ENCODE results near the gene LRCOL1.
A peak's percentile ranks its signal among the peaks of the same experiment; 100 is the strongest.

LRCOL1 gene

GRCh38 chr12:132588821-132589669 lies 21.3 kb downstream of the LRCOL1 start:
- H3K27ac Mint-ChIP-seq, result no peak overlapping the region
- H3K36me3 Mint-ChIP-seq, result peaks cover 1% of the 10 kb centered on the region
- DNase-seq (ENCODE audit: low spot score in 2 of 2) (no peak), ATAC-seq (no peak)
- no peak overlapping the region for H3K4me3 Mint-ChIP-seq
- H3K9me3 Mint-ChIP-seq, result peaks cover 4% of the 10 kb centered on the region
- H3K4me1 Mint-ChIP-seq, result peaks cover 6% of the 10 kb centered on the region

- DNase-seq (ENCODE audit: low spot score in 2 of 2) (no peak), ATAC-seq (no peak)
- Mint-ChIP-seq H3K9me3 (peaks cover 4% of the 10 kb centered on the region), H3K27ac (no peak overlapping the region), H3K36me3 (peaks cover 6% of the 10 kb centered on the region), H3K4me3 (no peak overlapping the region), H3K4me1 (no peaks in the 10 kb centered on the region)
Observed at GRCh38 chr12:132588319-132588718, 22.1 kb downstream of the LRCOL1 start.

GRCh38 chr12:132587781-132588180 lies 22.6 kb downstream of the LRCOL1 start:
- no peak for ATAC-seq
- H3K4me3 Mint-ChIP-seq, result no peak overlapping the region
- no peak overlapping the region for H3K27ac Mint-ChIP-seq
- no peaks in the 10 kb centered on the region for H3K4me1 Mint-ChIP-seq
- peaks cover 4% of the 10 kb centered on the region for H3K9me3 Mint-ChIP-seq
- no peak for DNase-seq (ENCODE audit: low spot score in 2 of 2)
- peaks cover 6% of the 10 kb centered on the region for H3K36me3 Mint-ChIP-seq

GRCh38 chr12:132586929-132587328 lies 23.5 kb downstream of the LRCOL1 start:
- ATAC-seq, result no peak
- Mint-ChIP-seq H3K4me1 (no peaks in the 10 kb centered on the region), H3K27ac (no peak overlapping the region), H3K36me3 (peaks cover 6% of the 10 kb centered on the region), H3K9me3 (peaks cover 4% of the 10 kb centered on the region), H3K4me3 (no peak overlapping the region)
- DNase-seq (ENCODE audit: low spot score in 2 of 2), result no peak

- Mint-ChIP-seq H3K36me3 (peaks cover 6% of the 10 kb centered on the region), H3K4me1 (no peaks in the 10 kb centered on the region), H3K9me3 (peaks cover 4% of the 10 kb centered on the region), H3K4me3 (no peak overlapping the region), H3K27ac (no peak overlapping the region)
- DNase-seq (ENCODE audit: low spot score in 2 of 2) (no peak), ATAC-seq (no peak)
Observed at GRCh38 chr12:132585177-132585576, 25.2 kb downstream of the LRCOL1 start.

- no peaks in the 10 kb centered on the region for H3K4me1 Mint-ChIP-seq
- H3K9me3 Mint-ChIP-seq, result peaks cover 4% of the 10 kb centered on the region
- H3K36me3 Mint-ChIP-seq, result peaks cover 8% of the 10 kb centered on the region
- H3K4me3 Mint-ChIP-seq, result no peak overlapping the region
- ATAC-seq, result no peak
- H3K27ac Mint-ChIP-seq, result no peak overlapping the region
- DNase-seq (ENCODE audit: low spot score in 2 of 2), result no peak
Observed at GRCh38 chr12:132584429-132584828, 26.0 kb downstream of the LRCOL1 start.

- Mint-ChIP-seq H3K4me3 (no peak overlapping the region), H3K9me3 (peaks cover under 1% of the 10 kb centered on the region), H3K4me1 (no peaks in the 10 kb centered on the region), H3K27ac (no peak overlapping the region), H3K36me3 (peaks cover 14% of the 10 kb centered on the region)
- ATAC-seq (no peak), DNase-seq (ENCODE audit: low spot score in 2 of 2) (no peak)
Observed at GRCh38 chr12:132583736-132584135, 26.6 kb downstream of the LRCOL1 start.

- Mint-ChIP-seq H3K27ac (no peak overlapping the region), H3K9me3 (no peaks in the 10 kb centered on the region), H3K4me3 (no peak overlapping the region), H3K4me1 (no peaks in the 10 kb centered on the region), H3K36me3 (peaks cover 14% of the 10 kb centered on the region)
- ATAC-seq (no peak), DNase-seq (ENCODE audit: low spot score in 2 of 2) (no peak)
Observed at GRCh38 chr12:132583411-132583710, 27.0 kb downstream of the LRCOL1 start.

- H3K27ac Mint-ChIP-seq, result no peak overlapping the region
- no peak for ATAC-seq
Observed at GRCh38 chr12:132582582-132583410, 27.6 kb downstream of the LRCOL1 start.

GRCh38 chr12:132582058-132582420 lies 28.3 kb downstream of the LRCOL1 start:
- Mint-ChIP-seq H3K36me3 (peaks cover 14% of the 10 kb centered on the region), H3K4me3 (no peak overlapping the region), H3K27ac (no peak overlapping the region), H3K9me3 (no peaks in the 10 kb centered on the region), H3K4me1 (no peaks in the 10 kb centered on the region)
- DNase-seq (ENCODE audit: low spot score in 2 of 2) (no peak), ATAC-seq (no peak)

More at GRCh38 chr12:132582582-132583410, 27.6 kb downstream of the LRCOL1 start:
- H3K9me3 Mint-ChIP-seq, result no peaks in the 10 kb centered on the region
- DNase-seq (ENCODE audit: low spot score in 2 of 2), result no peak
- no peak overlapping the region for H3K4me3 Mint-ChIP-seq
- no peaks in the 10 kb centered on the region for H3K4me1 Mint-ChIP-seq
- H3K36me3 Mint-ChIP-seq, result peaks cover 14% of the 10 kb centered on the region

- no peak overlapping the region for H3K4me3 Mint-ChIP-seq
- H3K27ac Mint-ChIP-seq, result no peak overlapping the region
- DNase-seq (ENCODE audit: low spot score in 2 of 2) (no peak), ATAC-seq (no peak)
- no peaks in the 10 kb centered on the region for H3K9me3 Mint-ChIP-seq
- no peaks in the 10 kb centered on the region for H3K4me1 Mint-ChIP-seq
- H3K36me3 Mint-ChIP-seq, result peaks cover 19% of the 10 kb centered on the region
Observed at GRCh38 chr12:132581348-132582057, 28.9 kb downstream of the LRCOL1 start.

GRCh38 chr12:132580701-132581292 lies 29.6 kb downstream of the LRCOL1 start:
- H3K27ac Mint-ChIP-seq, result no peak overlapping the region
- H3K9me3 Mint-ChIP-seq, result no peaks in the 10 kb centered on the region
- H3K4me3 Mint-ChIP-seq, result no peak overlapping the region
- H3K4me1 Mint-ChIP-seq, result no peaks in the 10 kb centered on the region
- DNase-seq (ENCODE audit: low spot score in 2 of 2) (no peak), ATAC-seq (no peak)
- H3K36me3 Mint-ChIP-seq, result peaks cover 25% of the 10 kb centered on the region

GRCh38 chr12:132579744-132580143 lies 30.6 kb downstream of the LRCOL1 start:
- Mint-ChIP-seq H3K27ac (no peak overlapping the region), H3K9me3 (no peaks in the 10 kb centered on the region), H3K4me1 (no peaks in the 10 kb centered on the region), H3K4me3 (no peak overlapping the region), H3K36me3 (peaks cover 30% of the 10 kb centered on the region)
- no peak for DNase-seq (ENCODE audit: low spot score in 2 of 2)
- no peak for ATAC-seq

- Mint-ChIP-seq H3K9me3 (no peaks in the 10 kb centered on the region), H3K36me3 (peaks cover 26% of the 10 kb centered on the region), H3K27ac (peak overlapping the region; percentile 83), H3K4me3 (no peak overlapping the region), H3K4me1 (no peaks in the 10 kb centered on the region)
- ATAC-seq, result no peak
- DNase-seq (ENCODE audit: low spot score in 2 of 2), result no peak
Observed at GRCh38 chr12:132578826-132579225, 31.6 kb downstream of the LRCOL1 start.

GRCh38 chr12:132578118-132578517 lies 32.3 kb downstream of the LRCOL1 start:
- DNase-seq (ENCODE audit: low spot score in 2 of 2) (no peak), ATAC-seq (no peak)
- peaks cover 24% of the 10 kb centered on the region for H3K36me3 Mint-ChIP-seq
- H3K9me3 Mint-ChIP-seq, result no peaks in the 10 kb centered on the region
- H3K4me1 Mint-ChIP-seq, result no peaks in the 10 kb centered on the region
- no peak overlapping the region for H3K4me3 Mint-ChIP-seq
- no peak overlapping the region for H3K27ac Mint-ChIP-seq

Measured in stimulated activated effector memory CD8-positive, alpha-beta T cell treated with anti-CD3 and anti-CD28 coated beads, Interleukin-12 subunit alpha, Interleukin-12 subunit beta, amount 100 ng/mL, for 72 hours (primary cell).